Subcutaneous abdominal adipose tissue (tissue), 5 donors: ENCODE results near the gene CYP11A1.

Experiments
- H3K27ac ChIP-seq: one replicate; pipeline ENCODE4 v1.7.0; 2013; ENCODE audit warnings: low read depth, mild to moderate bottlenecking, inconsistent platforms, low read length, moderate library complexity
- H3K27me3 ChIP-seq, 5 donors: one replicate each; pipeline ENCODE4 v1.7.0; 2013; ENCODE audit warnings: low read length in 5 of 5, inconsistent platforms in 1 of 5; ENCODE audit not compliant: control insufficient read depth in 5 of 5, insufficient read depth in 4 of 5
- H3K36me3 ChIP-seq, 5 donors: one replicate each; pipeline ENCODE4 v1.7.0; 2013; ENCODE audit warnings: low read length in 5 of 5; ENCODE audit not compliant: control insufficient read depth in 5 of 5, insufficient read depth in 5 of 5
- H3K4me1 ChIP-seq, 5 donors: one replicate each; pipeline ENCODE4 v1.7.0; 2013; ENCODE audit warnings: low read length in 5 of 5, mild to moderate bottlenecking in 3 of 5, moderate library complexity in 1 of 5; ENCODE audit not compliant: control insufficient read depth in 5 of 5, insufficient read depth in 5 of 5
- H3K4me3 ChIP-seq, 5 donors: one replicate each; pipeline ENCODE4 v1.7.0; 2013; ENCODE audit warnings: low read length in 5 of 5, low read depth in 1 of 5
- H3K9ac ChIP-seq, 5 donors: one replicate each; pipeline ENCODE4 v1.7.0; 2013; ENCODE audit warnings: low read length in 5 of 5, mild to moderate bottlenecking in 4 of 5, moderate library complexity in 3 of 5
- H3K9me3 ChIP-seq, 5 donors: one replicate each; pipeline ENCODE4 v1.7.0; 2013; ENCODE audit warnings: low read length in 5 of 5; ENCODE audit not compliant: control insufficient read depth in 5 of 5
- donor health status: healthy.
- donor health status: healthy.
- donor health status: healthy.
- donor health status: healthy.
- donor health status: healthy.

The CYP11A1 gene

GRCh38 chr15:74337607-74338211, 29.7 kb downstream of the CYP11A1 start:
- H3K9ac ChIP-seq: no peak overlapping the region
- peaks cover 0 to 4% (median 0%) of the 10 kb centered on the region in 5 donors for H3K4me1 ChIP-seq
- H3K4me3 ChIP-seq: no peak overlapping the region
- H3K36me3 ChIP-seq: no peaks in the 10 kb centered on the region
- H3K27me3 ChIP-seq: peaks cover 0 to 4% (median 0%) of the 10 kb centered on the region in 5 donors
- H3K9me3 ChIP-seq: no peaks in the 10 kb centered on the region
- H3K27ac ChIP-seq: no peak overlapping the region

GRCh38 chr15:74337146-74337545, 30.3 kb downstream of the CYP11A1 start:
- Histone ChIP-seq H3K4me1 (peaks cover 0 to 4% (median 0%) of the 10 kb centered on the region in 5 donors), H3K27ac (no peak overlapping the region), H3K27me3 (peaks cover 0 to 4% (median 0%) of the 10 kb centered on the region in 5 donors), H3K36me3 (no peaks in the 10 kb centered on the region), H3K4me3 (no peak overlapping the region), H3K9ac (no peak overlapping the region), H3K9me3 (no peaks in the 10 kb centered on the region)

GRCh38 chr15:74336061-74337005, 31.1 kb downstream of the CYP11A1 start:
- Histone ChIP-seq H3K36me3 (no peaks in the 10 kb centered on the region), H3K4me3 (no peak overlapping the region), H3K4me1 (peaks cover 0 to 4% (median 0%) of the 10 kb centered on the region in 5 donors), H3K27me3 (peaks cover 0 to 4% (median 0%) of the 10 kb centered on the region in 5 donors), H3K9me3 (no peaks in the 10 kb centered on the region), H3K27ac (no peak overlapping the region), H3K9ac (no peak overlapping the region)

GRCh38 chr15:74335396-74335795, 32.0 kb downstream of the CYP11A1 start:
- H3K36me3 ChIP-seq: no peaks in the 10 kb centered on the region
- no peaks in the 10 kb centered on the region for H3K9me3 ChIP-seq
- peaks cover 0 to 4% (median 0%) of the 10 kb centered on the region in 5 donors for H3K4me1 ChIP-seq
- H3K9ac ChIP-seq: no peak overlapping the region
- peaks cover 0 to 7% (median 0%) of the 10 kb centered on the region in 5 donors for H3K27me3 ChIP-seq
- H3K4me3 ChIP-seq: no peak overlapping the region
- no peak overlapping the region for H3K27ac ChIP-seq

- Histone ChIP-seq H3K27me3 (peaks cover 0 to 7% (median 0%) of the 10 kb centered on the region in 5 donors), H3K36me3 (no peaks in the 10 kb centered on the region), H3K9ac (no peak overlapping the region), H3K9me3 (no peaks in the 10 kb centered on the region), H3K4me1 (no peaks in the 10 kb centered on the region), H3K27ac (no peak overlapping the region), H3K4me3 (no peak overlapping the region)
These were observed 33.3 kb downstream of the CYP11A1 start for GRCh38 chr15:74334127-74334526.

GRCh38 chr15:74333662-74334061, 33.8 kb downstream of the CYP11A1 start:
- Histone ChIP-seq H3K36me3 (no peaks in the 10 kb centered on the region), H3K4me3 (no peak overlapping the region), H3K27ac (no peak overlapping the region), H3K9ac (no peak overlapping the region), H3K27me3 (peaks cover 0 to 7% (median under 1%) of the 10 kb centered on the region in 5 donors), H3K4me1 (no peaks in the 10 kb centered on the region), H3K9me3 (no peaks in the 10 kb centered on the region)

GRCh38 chr15:74333093-74333492, 34.4 kb downstream of the CYP11A1 start:
- no peaks in the 10 kb centered on the region for H3K4me1 ChIP-seq
- peaks cover 0 to 7% (median 3%) of the 10 kb centered on the region in 5 donors for H3K27me3 ChIP-seq
- no peak overlapping the region for H3K4me3 ChIP-seq

GRCh38 chr15:74332611-74333010, 34.8 kb downstream of the CYP11A1 start:
- Histone ChIP-seq H3K4me1 (no peaks in the 10 kb centered on the region), H3K27ac (no peak overlapping the region), H3K27me3 (peaks cover 0 to 7% (median 3%) of the 10 kb centered on the region in 5 donors), H3K36me3 (no peaks in the 10 kb centered on the region), H3K9ac (no peak overlapping the region), H3K9me3 (no peaks in the 10 kb centered on the region), H3K4me3 (no peak overlapping the region)

More at GRCh38 chr15:74333093-74333492, 34.4 kb downstream of the CYP11A1 start:
- no peak overlapping the region for H3K9ac ChIP-seq
- no peak overlapping the region for H3K27ac ChIP-seq
- H3K36me3 ChIP-seq: no peaks in the 10 kb centered on the region
- H3K9me3 ChIP-seq: no peaks in the 10 kb centered on the region

GRCh38 chr15:74332011-74332410, 35.4 kb downstream of the CYP11A1 start:
- H3K27me3 ChIP-seq: peaks cover 0 to 7% (median 2%) of the 10 kb centered on the region in 5 donors
- no peak overlapping the region for H3K9ac ChIP-seq
- H3K36me3 ChIP-seq: no peaks in the 10 kb centered on the region
- no peaks in the 10 kb centered on the region for H3K4me1 ChIP-seq
- H3K4me3 ChIP-seq: no peak overlapping the region
- no peaks in the 10 kb centered on the region for H3K9me3 ChIP-seq
- H3K27ac ChIP-seq: no peak overlapping the region

GRCh38 chr15:74330861-74331408, 36.5 kb downstream of the CYP11A1 start:
- Histone ChIP-seq H3K4me3 (no peak overlapping the region), H3K9me3 (no peaks in the 10 kb centered on the region), H3K9ac (no peak overlapping the region), H3K27me3 (peaks cover 0 to 7% (median 2%) of the 10 kb centered on the region in 5 donors), H3K36me3 (no peaks in the 10 kb centered on the region), H3K4me1 (peaks cover 0 to 3% (median 0%) of the 10 kb centered on the region in 5 donors), H3K27ac (no peak overlapping the region)
